GM12878 (cell line): ENCODE data around the gene DAZAP1. TPM values are rescaled to one million over a fixed set of nuclear protein-coding genes. Genes with fewer than 3 reads are reported as not detected.

Experiments used
- ATAC-seq: fragments of 200-7000 bp; cut with Tn5 transposase; 3 replicates; pipeline ENCODE4 v1.9.1; 2020; ENCODE audit warnings: mild to moderate bottlenecking, moderate library complexity
- BruUV-seq: library from RNA; stranded (reverse); fragments of 400-500 nt; replicated peaks from 2 replicates; lab custom pipeline; 2021; lab: Mats Ljungman, UMichigan
- CTCF ChIA-PET: fragments of 300-600 bp; sonication (Branson Sonifier 250); formaldehyde crosslinking; extraction: SDS; loops from one replicate; lab custom pipeline; 2021; ENCODE audit warnings: inconsistent platforms; lab: Yijun Ruan, JAX
- POLR2A ChIA-PET: fragments of 350-600 bp; formaldehyde crosslinking; extraction: SDS; loops from one replicate; lab custom pipeline; 2021; ENCODE audit warnings: inconsistent platforms; lab: Charles Lee
- RAD21 ChIA-PET: fragments of 300-600 bp; sonication (Branson Sonifier 250); formaldehyde crosslinking; loops from one replicate; lab custom pipeline; 2023; ENCODE audit warnings: antibody characterized with exemption; ENCODE audit not compliant: unreplicated experiment; lab: Charles Lee
- SMC1A ChIA-PET: fragments of 300-600 bp; sonication (Branson Sonifier 250); formaldehyde crosslinking; loops from one replicate; lab custom pipeline; 2023; ENCODE audit not compliant: unreplicated experiment, uncharacterized antibody; lab: Charles Lee
- DNase-seq: peaks from one replicate; pipeline ENCODE4 v3.0.0-alpha.2; 2011; ENCODE audit warnings: low read depth, low spot score
- FAIRE-seq: peaks from 3 replicates; lab custom pipeline; 2011; peaks lifted over from hg19 to GRCh38; lab: Jason Lieb, UNC
- H2AFZ ChIP-seq: 2 replicates; pipeline ENCODE4 v1.6.0; 2011; ENCODE audit warnings: low read depth, low read length, control low read depth; ENCODE audit not compliant: control insufficient read depth
- H3K27ac ChIP-seq: 2 replicates; pipeline ENCODE4 v1.5.1; 2011; ENCODE audit warnings: control low read depth; ENCODE audit not compliant: control insufficient read depth, insufficient read depth
- H3K27me3 ChIP-seq, 2 experiments: replicated peaks in 1 of 2; 2 replicates each; pipeline versions ENCODE4 v1.6.0 to v1.6.1; 2011; ENCODE audit warnings: low read length in 1 of 2; ENCODE audit not compliant: control insufficient read depth in 2 of 2, insufficient read depth in 2 of 2
- H3K36me3 ChIP-seq, 2 experiments: 2 replicates each; pipeline ENCODE4 v1.5.1; 2011; ENCODE audit warnings: low read length in 1 of 2; ENCODE audit not compliant: control insufficient read depth in 2 of 2, insufficient read depth in 2 of 2
- H3K4me1 ChIP-seq: 2 replicates; pipeline ENCODE4 v1.6.1; 2011; ENCODE audit warnings: mild to moderate bottlenecking, low read length, moderate library complexity, mixed read lengths; ENCODE audit not compliant: control insufficient read depth, insufficient read depth
- H3K4me2 ChIP-seq: 2 replicates; pipeline ENCODE4 v1.6.0; 2011; ENCODE audit warnings: control low read depth; ENCODE audit not compliant: control insufficient read depth, insufficient read depth
- H3K4me3 ChIP-seq: fragments of 200-600 bp; sonication (generic); 2 replicates; pipeline ENCODE4 v1.5.1; 2016
- H3K79me2 ChIP-seq: 2 replicates; pipeline ENCODE4 v1.6.0; 2011; ENCODE audit warnings: low read length; ENCODE audit not compliant: control insufficient read depth, insufficient read depth
- H3K9ac ChIP-seq: 2 replicates; pipeline ENCODE4 v1.8.0; 2011; ENCODE audit warnings: low read length, control low read depth, mixed read lengths; ENCODE audit not compliant: control insufficient read depth, insufficient read depth
- H3K9me3 ChIP-seq: replicated peaks from 3 replicates; pipeline ENCODE4 v1.5.1; 2011; ENCODE audit warnings: mild to moderate bottlenecking, low read length; ENCODE audit not compliant: control insufficient read depth, insufficient read depth
- H4K20me1 ChIP-seq: 2 replicates; pipeline ENCODE4 v1.6.0; 2011; ENCODE audit not compliant: control insufficient read depth, insufficient read depth
- CHD1 ChIP-seq: IDR thresholded peaks from 2 replicates; pipeline ENCODE4 v1.6.1; 2012; ENCODE audit warnings: low read depth, low read length, improper control_type of control experiment
- EGR1 ChIP-seq, 2 experiments: IDR thresholded peaks; 1 replicate in 1 of 2; 2 replicates in 1 of 2; pipeline ENCODE4 v1.6.1; 2011 to 2012; ENCODE audit warnings: low read depth in 2 of 2, low read length in 2 of 2, borderline replicate concordance in 1 of 2, mild to moderate bottlenecking in 1 of 2, moderate library complexity in 1 of 2
- FOXM1 ChIP-seq: IDR thresholded peaks from 2 replicates; pipeline ENCODE4 v1.6.1; 2012; ENCODE audit warnings: low read depth, mild to moderate bottlenecking, inconsistent platforms, low read length, moderate library complexity
- IKZF2 ChIP-seq, 2 experiments: fragments of 450-650 bp; IDR thresholded peaks; 2 replicates each; pipeline ENCODE4 v1.6.1; 2017; ENCODE audit warnings: mild to moderate bottlenecking in 2 of 2, moderate library complexity in 2 of 2
- MYB ChIP-seq: fragments of 150-350 bp; IDR thresholded peaks from 2 replicates; pipeline ENCODE4 v1.6.1; 2014; ENCODE audit warnings: mild to moderate bottlenecking, low read depth, low read length, borderline replicate concordance
- NR2F1 ChIP-seq: fragments of 450-650 bp; conservative IDR thresholded peaks from 2 replicates; pipeline ENCODE4 v1.6.1; 2017; ENCODE audit warnings: mild to moderate bottlenecking
- PKNOX1 ChIP-seq: fragments of 450-650 bp; IDR thresholded peaks from 2 replicates; pipeline ENCODE4 v1.6.1; 2016; ENCODE audit warnings: mild to moderate bottlenecking
- ZBED1 ChIP-seq: IDR thresholded peaks from 2 replicates; pipeline ENCODE4 v1.6.1; 2016; ENCODE audit warnings: borderline replicate concordance
- ZNF207 ChIP-seq: fragments of 450-650 bp; IDR thresholded peaks from 2 replicates; pipeline ENCODE4 v1.6.1; 2014; ENCODE audit warnings: antibody characterized with exemption, mild to moderate bottlenecking, borderline replicate concordance
- WGBS: methylation state at CpG from one replicate; pipeline ENCODE4 v1.1.6; 2016; ENCODE audit warnings: low lambda C conversion rate; ENCODE audit not compliant: insufficient replicate concordance, insufficient coverage; ENCODE audit errors: missing lambda C conversion rate; 5-methylcytosine and 5-hydroxymethylcytosine counted together
- in situ Hi-C: fragments of 300-500 bp; cut with MboI; formaldehyde crosslinking; loops from 9 replicates; pipeline ENCODE4 v1.14.3; 2018; ENCODE audit warnings: mixed read lengths
- intact Hi-C: fragments of 100-400 bp; cut with micrococcal nuclease; formaldehyde crosslinking; loops from one replicate; pipeline ENCODE4 v1.14.2; 2022; ENCODE audit not compliant: unreplicated experiment
- polyA plus RNA-seq, 11 experiments: library from polyadenylated mRNA; depleted of rRNA in 4 of 11; unstranded in 6 of 11; stranded (reverse) in 5 of 11; fragments of >200 nt; fragmentation: Nextera tagmentation in 4 of 11; fragmentation: Illumina TruSeq in 1 of 11; extraction: Ambion mirVana in 4 of 11; extraction: Trizol in 1 of 11; gene quantifications; 1 replicate in 1 of 11; 2 replicates in 10 of 11; pipeline versions ENCODE4 v1.2.1 to v1.2.3, GENCODE V29; 2011 to 2016; ENCODE audit warnings: inconsistent platforms in 2 of 11, missing spikeins in 2 of 11, low read depth in 1 of 11
- total RNA-seq, 4 experiments: library from RNA; depleted of rRNA in 3 of 4; stranded (reverse); fragments of >200 nt in 3 of 4; fragmentation: Illumina TruSeq in 1 of 4; extraction: Trizol in 1 of 4; gene quantifications; 2 replicates each; pipeline versions ENCODE4 v1.2.1 to v1.2.3, GENCODE V29; 2013 to 2021
- TF ChIP-seq, protein P1 (sequence below): IDR thresholded peaks from 2 replicates; pipeline ENCODE4 v1.6.1; 2012; ENCODE audit warnings: low read depth, low read length, improper control_type of control experiment

Gene DAZAP1
- total and polyA plus RNA-seq, 10 of the 15 experiments (the other 5 are each of a cell fraction or from before 2014, with no cell fraction given) = 9.9 to 240 (median 92.3) TPM

DNA sequence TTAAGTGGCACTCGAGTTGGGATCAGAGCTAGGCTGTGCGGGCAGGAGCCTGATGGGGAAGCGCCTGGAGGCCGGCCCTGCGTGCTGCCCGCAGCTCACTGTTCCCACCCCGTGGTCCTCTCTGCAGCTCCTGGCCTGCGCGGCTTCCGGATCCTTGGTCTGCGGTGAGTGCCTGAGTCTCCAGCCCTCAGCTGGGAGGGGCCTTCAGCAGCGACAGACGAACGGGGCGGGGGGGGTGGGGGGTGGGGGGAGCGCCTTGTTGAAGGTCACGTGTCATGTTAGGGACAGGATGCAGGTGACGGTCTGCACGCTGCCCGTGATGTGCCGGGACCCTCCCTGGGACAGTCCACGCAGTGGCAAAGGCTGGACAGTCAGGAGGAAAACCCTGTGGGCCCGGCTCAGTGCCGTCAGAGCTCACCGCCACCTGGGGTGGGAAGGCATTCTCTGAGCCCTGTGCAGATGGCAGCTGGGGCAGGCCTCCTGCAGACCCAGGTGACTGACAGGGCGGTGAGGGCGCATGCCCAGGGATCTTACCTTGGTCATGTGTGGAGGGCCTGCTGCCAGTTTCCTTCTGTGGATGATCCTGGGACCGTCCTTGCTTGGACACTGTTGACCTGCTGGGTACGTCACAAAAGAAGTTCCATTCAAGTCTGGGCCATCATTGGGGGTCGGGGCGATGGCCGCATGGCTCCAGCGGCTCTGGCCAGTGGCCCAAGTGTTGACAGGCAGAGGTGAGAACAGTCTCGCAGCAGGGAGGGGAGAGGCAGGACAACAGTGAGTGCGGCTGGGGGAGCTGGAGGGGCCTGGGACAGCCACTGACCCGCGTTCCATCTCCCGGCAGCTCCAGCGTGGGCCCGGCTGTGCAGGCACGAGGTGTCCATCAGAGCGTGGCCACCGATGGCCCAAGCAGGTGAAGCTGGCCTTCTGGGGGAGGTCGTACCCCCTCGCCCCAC is 19.4 kb upstream of the DAZAP1 start:
- SMC1A ChIA-PET = no interaction called here
- H3K4me2 ChIP-seq = no peak overlapping the region
- CTCF ChIA-PET = no interaction called here
- ATAC-seq (no peak), FAIRE-seq (no peak), DNase-seq (no peak)
- in situ Hi-C loops = no loop called here
- peaks cover 10% of the 10 kb centered on the region in 2 experiments for H3K36me3 ChIP-seq
- TF ChIP-seq CHD1 (no peak), ZNF207 (no peak), MYB (no peak), PKNOX1 (no peak), IKZF2 (IDR thresholded peaks at IDR 0.05) (no peak), ZBED1 (no peak), NR2F1 (no peak), FOXM1 (no peak), EGR1 (IDR thresholded peaks at IDR 0.05; ENCODE audit: borderline replicate concordance in 1 of 2, low read depth in 2 of 2, low read length in 2 of 2) (no peak)
- TF ChIP-seq, protein P1, sequence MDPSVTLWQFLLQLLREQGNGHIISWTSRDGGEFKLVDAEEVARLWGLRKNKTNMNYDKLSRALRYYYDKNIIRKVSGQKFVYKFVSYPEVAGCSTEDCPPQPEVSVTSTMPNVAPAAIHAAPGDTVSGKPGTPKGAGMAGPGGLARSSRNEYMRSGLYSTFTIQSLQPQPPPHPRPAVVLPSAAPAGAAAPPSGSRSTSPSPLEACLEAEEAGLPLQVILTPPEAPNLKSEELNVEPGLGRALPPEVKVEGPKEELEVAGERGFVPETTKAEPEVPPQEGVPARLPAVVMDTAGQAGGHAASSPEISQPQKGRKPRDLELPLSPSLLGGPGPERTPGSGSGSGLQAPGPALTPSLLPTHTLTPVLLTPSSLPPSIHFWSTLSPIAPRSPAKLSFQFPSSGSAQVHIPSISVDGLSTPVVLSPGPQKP = no peak
- no peaks in the 10 kb centered on the region for H3K4me1 ChIP-seq
- BruUV-seq = no TSS peak
- no peak overlapping the region for H3K27ac ChIP-seq
- 95% methylated on average over 38 of the region's 45 CpGs for WGBS
- no peaks in the 10 kb centered on the region for H4K20me1 ChIP-seq
- H3K79me2 ChIP-seq = peaks cover 11% of the 10 kb centered on the region
- H3K27me3 ChIP-seq = no peaks in the 10 kb centered on the region
- H3K4me3 ChIP-seq = no peak overlapping the region
- no peaks in the 10 kb centered on the region for H3K9me3 ChIP-seq
- no peak overlapping the region for H2AFZ ChIP-seq
- intact Hi-C loops = no loop called here
- no peak overlapping the region for H3K9ac ChIP-seq
- RAD21 ChIA-PET = no interaction called here
- POLR2A ChIA-PET = no interaction called here
